ENCODE results near the gene HLA-C. TPM values are rescaled to one million over a fixed set of nuclear protein-coding genes. Genes with fewer than 3 reads are reported as not detected.

The HLA-C gene
- polyA plus RNA-seq, 6 donors from 2014 or later: 882 to 1,808 (median 1,469) TPM

GRCh38 chr6:31227143-31227542 lies 44.7 kb downstream of the HLA-C start:
- H3K27me3 Mint-ChIP-seq: peaks cover 0 to 15% (median 11%) of the 10 kb centered on the region in 3 donors
- peak overlapping the region in 1 of 6 donors; percentile 6 for H3K27ac Mint-ChIP-seq
- H3K36me3 Mint-ChIP-seq: no peaks in the 10 kb centered on the region

GRCh38 chr6:31225735-31226134 lies 46.2 kb downstream of the HLA-C start:
- Mint-ChIP-seq H3K4me3 (no peak overlapping the region), H3K9me3 (no peaks in the 10 kb centered on the region), H3K36me3 (no peaks in the 10 kb centered on the region), H3K4me1 (peaks cover 0 to 6% (median 0%) of the 10 kb centered on the region in 3 donors), H3K27ac (no peak overlapping the region), H3K27me3 (peaks cover 0 to 15% (median 9%) of the 10 kb centered on the region in 3 donors)
- ATAC-seq (ENCODE audit: low read depth in 2 of 2): no peak
- no peak for DNase-seq

More at GRCh38 chr6:31227143-31227542, 44.7 kb downstream of the HLA-C start:
- Mint-ChIP-seq H3K9me3 (no peaks in the 10 kb centered on the region), H3K4me3 (no peak overlapping the region), H3K4me1 (peaks cover 0 to 6% (median 0%) of the 10 kb centered on the region in 3 donors)
- DNase-seq (no peak), ATAC-seq (ENCODE audit: low read depth in 2 of 2) (no peak)

GRCh38 chr6:31222496-31222895 lies 49.4 kb downstream of the HLA-C start:
- Mint-ChIP-seq H3K27me3 (no peaks in the 10 kb centered on the region), H3K4me1 (no peaks in the 10 kb centered on the region), H3K9me3 (peaks cover under 1 to 15% (median 12%) of the 10 kb centered on the region in 7 donors), H3K27ac (peak overlapping the region in 2 of 6 donors; percentile 47 to 78), H3K4me3 (no peak overlapping the region), H3K36me3 (peaks cover 0 to 9% of the 10 kb centered on the region in 2 donors)
- DNase-seq: no peak
- no peak for ATAC-seq (ENCODE audit: low read depth in 2 of 2)

Other genes with a start within 250 kb of the HLA-C start
- not detected for gene C6orf15, start 159.5 kb downstream of the HLA-C start, polyA plus RNA-seq (ENCODE audit: low read depth in 6 of 6)
- gene PSORS1C1, start 157.3 kb downstream of the HLA-C start, polyA plus RNA-seq (ENCODE audit: low read depth in 6 of 6): not detected
- gene CDSN, start 151.6 kb downstream of the HLA-C start, polyA plus RNA-seq (ENCODE audit: low read depth in 6 of 6): not detected
- not detected for gene PSORS1C2, start 133.0 kb downstream of the HLA-C start, polyA plus RNA-seq (ENCODE audit: low read depth in 6 of 6)
- 1 to 10 TPM; 2.6 to 6.1 (median 4.5) TPM for gene CCHCR1, start 114.3 kb downstream of the HLA-C start, polyA plus RNA-seq (ENCODE audit: low read depth in 6 of 6)
- gene TCF19, start 113.5 kb downstream of the HLA-C start, polyA plus RNA-seq (ENCODE audit: low read depth in 6 of 6): 10 to 100 TPM in 4 of 6 donors, 1 to 10 TPM in 2; 8.4 to 12.3 (median 11.5) TPM
- gene POU5F1, start 101.4 kb downstream of the HLA-C start, polyA plus RNA-seq (ENCODE audit: low read depth in 6 of 6): under 1 TPM in 2 of 6 donors, not detected in 4; 0.25 to 0.40 TPM
- gene HLA-B, start 85.1 kb upstream of the HLA-C start, polyA plus RNA-seq (ENCODE audit: low read depth in 6 of 6): 1,000 to 10,000 TPM; 3,795 to 6,657 (median 6,196) TPM
- gene MICA, start 131.5 kb upstream of the HLA-C start, polyA plus RNA-seq (ENCODE audit: low read depth in 6 of 6): 1 to 10 TPM; 3.6 to 6.3 (median 4.4) TPM
- gene MICB, start 226.1 kb upstream of the HLA-C start, polyA plus RNA-seq (ENCODE audit: low read depth in 6 of 6): 10 to 100 TPM in 3 of 6 donors, 1 to 10 TPM in 3; 4.4 to 14.3 (median 9.7) TPM

Data from naive B cell (primary cell).